Ammon's horn (tissue), 1 donor: ENCODE results near the gene HBEGF.
"Not testable (repeated sequence)": the region's sequence is repeated elsewhere in the genome, so short reads cannot be mapped to it uniquely, and the experiment has no call there.

Source experiments
- DNase-seq: peaks from one replicate; pipeline ENCODE4 v3.0.0-alpha.2; 2016; ENCODE audit warnings: low spot score

The HBEGF gene

GRCh38 chr5:140360681-140361479 lies 14.5 kb upstream of the HBEGF start:
- DNase-seq, result no peak

- DNase-seq, result no peak
Measured at GRCh38 chr5:140360101-140360500, 13.7 kb upstream of the HBEGF start, which contains the start of gene SLC4A9. SLC4A9 (plus strand) TSS chr5:140360194; CDS start chr5:140360237, 43 bp downstream.

DNA sequence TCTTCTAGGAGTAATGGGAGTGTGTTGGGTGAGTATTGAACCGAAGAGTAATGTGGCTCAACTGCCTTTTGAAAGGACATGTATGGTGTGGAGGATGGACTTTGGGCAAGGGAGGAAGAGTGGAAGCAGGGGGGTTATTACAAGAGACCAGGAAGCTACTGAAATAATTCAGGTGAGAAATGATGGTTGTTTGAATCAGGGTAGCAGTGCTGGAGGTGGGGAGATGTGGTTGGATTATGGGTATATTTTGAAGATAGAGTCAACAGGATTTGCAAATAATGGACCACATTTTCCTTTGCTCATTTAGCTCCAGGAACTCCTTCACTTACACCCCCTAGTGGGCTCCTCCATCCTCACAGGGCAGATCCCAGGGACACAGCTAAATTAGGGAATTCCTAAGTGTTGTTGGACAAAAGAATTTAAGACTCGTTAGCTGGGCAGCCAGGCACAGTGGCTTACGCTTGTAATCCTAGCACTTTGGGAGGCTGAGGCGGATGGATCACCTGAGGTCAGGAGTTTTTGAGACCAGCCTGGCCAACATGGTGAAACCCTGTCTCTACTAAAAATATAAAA lies 12.4 kb upstream of the HBEGF start:
- DNase-seq, result no peak

GRCh38 chr5:140357726-140358093 lies 11.3 kb upstream of the HBEGF start:
- DNase-seq, result peak; percentile 95

DNA sequence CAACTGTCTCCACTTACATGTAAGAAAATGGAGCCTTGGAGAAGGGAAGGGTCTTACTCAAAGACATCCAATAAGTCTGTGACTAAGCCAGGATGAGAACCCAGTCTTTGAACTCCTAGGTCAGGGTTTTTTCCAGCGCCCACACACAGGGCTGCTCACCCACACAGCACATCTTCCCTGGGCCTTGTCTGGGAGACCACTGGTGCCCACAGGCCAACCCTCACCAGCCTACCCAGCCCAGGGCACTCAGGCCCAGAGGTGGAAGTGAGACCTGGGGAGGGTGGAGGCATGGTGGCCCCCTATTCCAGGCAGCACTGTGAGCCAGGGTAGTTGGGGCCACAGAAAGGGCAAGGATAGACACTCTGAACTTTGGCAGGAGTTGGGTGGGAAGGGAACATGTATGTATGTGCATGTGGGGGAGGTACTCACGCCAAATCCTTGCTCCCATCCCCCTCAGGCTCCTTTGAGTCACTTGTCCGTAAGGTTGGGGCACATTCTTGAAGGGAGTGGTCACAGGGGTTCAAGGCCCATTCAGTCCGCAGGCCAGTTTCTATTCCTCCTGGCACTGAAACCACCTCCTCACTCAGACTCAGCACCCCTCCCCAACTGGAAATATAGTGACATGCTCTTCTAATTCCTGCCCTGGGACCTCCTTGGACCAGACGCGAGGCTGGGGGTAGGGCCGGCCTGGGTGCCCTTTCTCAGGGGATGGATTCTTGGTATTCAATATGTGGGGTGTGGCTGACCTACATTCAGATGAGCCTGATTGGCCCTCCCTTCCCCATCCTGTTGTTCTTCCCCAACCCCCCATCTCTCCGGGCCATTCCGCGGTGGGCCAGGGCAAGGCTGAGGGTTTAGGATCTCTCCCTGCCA lies 10.7 kb upstream of the HBEGF start:
- no peak for DNase-seq

GRCh38 chr5:140355546-140355945 lies 9.1 kb upstream of the HBEGF start:
- DNase-seq, result no peak

DNA sequence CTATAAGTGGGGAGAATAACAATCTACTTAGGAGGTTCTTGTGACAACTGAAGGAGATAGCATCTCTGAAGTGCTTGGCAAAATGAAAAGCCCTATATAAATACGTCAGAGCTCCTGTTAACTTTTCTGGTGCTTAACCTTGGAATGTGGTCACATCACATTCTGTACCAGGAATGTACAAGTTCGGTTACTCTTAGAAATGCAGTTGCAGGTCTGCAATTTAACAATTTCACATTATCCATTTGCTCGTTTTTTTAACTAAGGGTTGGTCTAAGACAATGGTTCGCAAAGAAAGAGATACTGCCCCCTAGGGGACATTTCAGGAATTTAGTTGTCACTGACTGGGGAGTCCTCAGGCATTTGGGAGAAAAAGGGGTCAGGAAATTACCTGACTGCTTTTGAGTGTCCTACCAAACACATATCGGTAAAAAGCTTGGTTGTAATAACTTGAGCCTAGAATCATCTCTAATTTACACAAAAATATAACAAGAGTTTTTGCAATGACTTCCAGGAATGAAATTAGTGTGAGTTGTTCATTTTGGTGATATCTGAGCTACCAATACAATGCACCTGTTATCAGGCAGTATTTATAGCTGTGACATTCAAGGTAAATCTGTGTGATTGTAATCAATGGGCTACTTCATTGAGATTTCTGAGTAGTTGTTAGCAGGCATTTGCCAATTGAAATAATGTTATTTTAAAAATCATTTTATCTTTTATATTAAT lies 5.4 kb upstream of the HBEGF start:
- peak; percentile 74 for DNase-seq

DNA sequence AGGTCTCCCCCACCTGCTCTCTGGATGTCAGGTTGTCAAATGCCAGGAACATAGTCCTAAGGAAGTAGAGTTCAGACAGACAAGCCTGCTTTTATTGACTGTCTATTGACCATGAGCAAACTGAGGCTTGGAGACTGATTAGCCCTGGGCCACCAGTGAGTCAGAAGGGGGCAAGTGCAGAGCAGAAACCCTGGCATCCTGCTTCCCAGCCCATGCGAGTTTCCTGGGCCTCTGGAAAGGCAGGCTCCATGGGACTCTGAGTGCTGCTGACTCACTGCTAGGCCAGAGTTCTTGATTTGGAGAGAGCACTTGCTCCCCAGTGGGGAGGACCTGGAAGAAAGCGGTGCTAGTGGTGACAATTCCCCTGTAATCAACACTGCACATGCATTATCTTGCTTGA lies 2.8 kb upstream of the HBEGF start:
- no peak for DNase-seq

DNA sequence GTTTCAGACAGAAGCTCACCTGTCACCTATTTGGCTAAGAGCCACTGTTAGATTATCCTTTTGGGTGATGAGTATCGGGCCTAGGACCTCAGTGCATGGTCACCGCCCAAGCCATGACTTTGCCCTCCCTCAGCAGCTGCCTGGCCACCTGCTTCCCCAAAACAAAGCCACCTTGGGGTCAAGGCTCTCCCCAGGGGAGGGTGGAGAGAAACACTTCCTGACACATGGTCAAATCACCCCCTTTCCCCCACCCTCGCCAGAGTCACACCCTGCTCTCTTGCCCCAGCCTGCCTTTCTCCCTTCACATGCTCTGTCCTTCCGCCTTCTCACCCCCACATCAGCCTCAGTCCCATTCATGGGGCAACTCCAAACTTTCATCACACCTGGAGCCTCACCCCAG lies 1.7 kb upstream of the HBEGF start:
- no peak for DNase-seq

DNA sequence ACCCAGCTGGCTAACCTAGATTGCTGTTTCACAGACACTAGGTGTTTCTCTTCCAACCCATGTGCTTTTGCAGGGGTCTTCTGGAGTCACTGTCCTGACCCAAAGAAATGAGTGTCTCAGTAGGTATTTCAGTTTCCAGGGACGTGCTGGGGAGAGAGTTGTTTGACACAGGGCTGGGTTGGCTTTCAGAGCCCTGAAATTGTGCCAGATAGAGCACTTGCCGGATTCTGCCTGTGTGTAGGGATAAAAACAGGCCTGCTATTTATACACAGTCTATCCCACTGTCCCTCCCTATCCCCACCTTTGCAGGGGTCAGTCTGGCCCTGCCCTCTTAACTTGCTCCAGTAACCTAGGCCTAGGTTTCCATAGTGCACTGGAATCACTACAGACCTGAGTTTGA lies 957 bp upstream of the HBEGF start:
- no peak for DNase-seq

DNA sequence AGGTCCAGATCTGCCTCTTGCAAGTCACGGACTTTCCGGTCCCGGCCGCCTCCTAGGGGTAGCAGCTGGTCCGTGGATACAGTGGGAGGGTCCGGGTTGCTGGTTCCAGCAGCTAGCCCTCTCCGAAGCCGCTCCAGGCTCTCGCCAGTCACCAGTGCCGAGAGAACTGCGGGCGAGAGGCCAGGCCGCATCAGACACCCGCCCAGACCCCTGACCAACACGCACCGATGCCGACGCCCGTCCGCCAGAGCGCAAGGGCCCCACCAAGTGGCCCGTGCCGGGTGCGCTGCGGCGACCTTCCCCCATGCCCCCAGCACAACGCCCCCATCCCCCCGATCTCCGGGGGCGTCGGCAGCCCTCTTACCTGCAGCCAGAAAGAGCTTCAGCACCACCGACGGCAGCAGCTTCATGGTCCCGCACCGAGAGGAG lies 470 bp downstream of the HBEGF start:
- peak; percentile 77 for DNase-seq

DNA sequence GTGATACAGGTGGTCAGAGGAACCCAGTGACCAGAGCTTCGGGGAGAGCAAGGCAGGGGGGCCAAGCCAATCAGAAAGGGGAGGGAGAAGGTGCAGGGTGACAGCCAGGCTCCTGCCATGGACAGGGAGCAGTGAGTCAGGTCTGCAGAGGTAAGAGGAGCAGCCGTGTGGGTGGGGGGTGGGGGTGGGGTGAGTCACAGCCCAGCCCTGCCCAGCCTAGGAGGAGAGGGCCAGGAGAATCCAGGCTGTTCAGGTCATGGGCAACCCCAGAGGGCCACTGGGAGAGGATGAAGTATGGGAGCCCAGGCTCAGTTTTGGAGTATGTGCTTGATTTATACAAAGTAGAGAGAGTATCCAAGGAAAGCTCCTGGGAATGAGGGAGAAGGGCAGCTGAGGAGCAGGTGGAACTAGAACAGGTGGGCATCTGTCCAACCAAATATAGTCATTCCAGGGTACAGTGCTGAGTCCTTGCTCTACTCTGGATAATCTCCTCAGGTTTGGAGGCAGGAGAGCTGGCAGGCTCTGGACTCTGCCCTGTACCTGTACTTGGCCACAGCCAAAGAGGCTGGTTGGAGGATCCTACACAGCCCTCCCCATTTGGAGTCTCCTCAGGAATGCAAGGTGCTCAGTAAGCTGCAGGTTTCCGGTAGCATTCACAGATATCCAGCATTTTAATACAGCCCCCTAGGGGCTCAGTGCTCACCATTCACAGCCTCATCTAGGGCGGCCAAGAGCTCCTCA lies 1.6 kb downstream of the HBEGF start:
- DNase-seq, result no peak

GRCh38 chr5:140343849-140344248 lies 2.6 kb downstream of the HBEGF start:
- DNase-seq, result not testable (repeated sequence)

- no peak for DNase-seq
Measured at GRCh38 chr5:140342896-140343295, 3.5 kb downstream of the HBEGF start.

GRCh38 chr5:140342287-140342686 lies 4.1 kb downstream of the HBEGF start:
- no peak for DNase-seq

GRCh38 chr5:140341591-140341990 lies 4.8 kb downstream of the HBEGF start:
- peak; percentile 92 for DNase-seq

DNA sequence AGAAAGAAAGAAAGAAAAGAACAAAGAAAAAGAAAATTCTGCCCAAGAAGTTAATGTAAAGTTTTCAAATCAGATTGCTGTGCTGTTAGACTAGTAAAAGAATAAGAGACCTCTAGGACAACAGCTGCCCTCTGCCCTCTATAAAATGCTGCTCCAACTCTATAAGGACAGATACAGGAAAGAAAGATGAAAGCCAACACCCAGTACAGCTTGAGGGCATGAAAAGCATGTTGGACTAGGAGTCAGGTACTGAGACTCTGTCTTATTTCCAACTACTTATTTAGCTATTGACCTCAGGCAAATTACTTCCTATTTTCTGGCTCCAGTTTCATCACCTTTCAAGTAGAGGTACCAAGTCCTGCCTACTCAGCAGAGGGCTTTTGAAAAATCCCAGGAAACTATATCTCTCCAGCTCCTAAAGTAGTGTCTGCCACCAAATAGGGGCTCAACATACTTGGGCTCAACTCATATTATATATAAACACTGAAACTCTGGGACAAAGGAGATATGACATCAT lies 5.7 kb downstream of the HBEGF start:
- no peak for DNase-seq

GRCh38 chr5:140339636-140340035 lies 6.8 kb downstream of the HBEGF start:
- DNase-seq, result no peak

GRCh38 chr5:140338908-140339307 lies 7.5 kb downstream of the HBEGF start:
- no peak for DNase-seq

DNA sequence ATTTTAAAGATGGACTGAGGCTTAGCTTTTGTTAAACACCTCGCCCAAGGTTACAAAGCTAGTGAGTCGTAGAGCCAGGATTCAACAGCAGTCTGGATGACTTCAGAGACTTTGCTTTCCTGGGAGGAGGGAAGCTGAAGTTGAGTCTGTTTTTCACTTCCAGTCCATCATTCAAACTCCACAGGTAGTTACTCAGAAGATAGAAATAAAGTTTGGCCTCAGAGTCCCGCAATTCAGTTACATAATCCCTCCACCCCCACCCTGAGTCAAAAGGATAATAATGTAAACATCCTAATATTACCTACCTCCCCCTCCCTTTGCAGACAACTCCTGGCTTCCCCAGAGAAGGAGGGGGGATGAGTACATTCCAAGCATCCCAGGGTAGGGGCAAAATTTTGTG lies 8.1 kb downstream of the HBEGF start:
- no peak for DNase-seq

DNA sequence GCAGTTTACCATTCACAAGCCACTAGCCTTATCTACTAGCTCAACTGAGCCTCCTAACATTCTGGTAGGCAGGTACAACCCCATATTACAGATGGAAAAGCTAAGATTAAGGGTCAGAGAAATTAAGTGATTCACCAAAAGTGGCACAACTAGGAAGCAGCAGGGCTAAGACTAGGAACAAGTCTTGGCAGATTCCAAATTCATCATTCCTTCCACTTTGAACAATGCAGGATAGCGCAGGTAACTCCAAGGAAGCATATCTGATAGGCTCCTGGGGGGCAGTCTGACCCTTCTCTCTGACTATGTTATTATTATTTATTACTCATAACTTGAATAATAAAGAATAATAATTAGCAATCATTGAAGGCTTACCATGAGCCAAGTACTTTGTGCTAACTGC lies 8.5 kb downstream of the HBEGF start:
- DNase-seq, result no peak
